ENCODE measurements around the gene ZBTB48.

ZBTB48 gene

DNA sequence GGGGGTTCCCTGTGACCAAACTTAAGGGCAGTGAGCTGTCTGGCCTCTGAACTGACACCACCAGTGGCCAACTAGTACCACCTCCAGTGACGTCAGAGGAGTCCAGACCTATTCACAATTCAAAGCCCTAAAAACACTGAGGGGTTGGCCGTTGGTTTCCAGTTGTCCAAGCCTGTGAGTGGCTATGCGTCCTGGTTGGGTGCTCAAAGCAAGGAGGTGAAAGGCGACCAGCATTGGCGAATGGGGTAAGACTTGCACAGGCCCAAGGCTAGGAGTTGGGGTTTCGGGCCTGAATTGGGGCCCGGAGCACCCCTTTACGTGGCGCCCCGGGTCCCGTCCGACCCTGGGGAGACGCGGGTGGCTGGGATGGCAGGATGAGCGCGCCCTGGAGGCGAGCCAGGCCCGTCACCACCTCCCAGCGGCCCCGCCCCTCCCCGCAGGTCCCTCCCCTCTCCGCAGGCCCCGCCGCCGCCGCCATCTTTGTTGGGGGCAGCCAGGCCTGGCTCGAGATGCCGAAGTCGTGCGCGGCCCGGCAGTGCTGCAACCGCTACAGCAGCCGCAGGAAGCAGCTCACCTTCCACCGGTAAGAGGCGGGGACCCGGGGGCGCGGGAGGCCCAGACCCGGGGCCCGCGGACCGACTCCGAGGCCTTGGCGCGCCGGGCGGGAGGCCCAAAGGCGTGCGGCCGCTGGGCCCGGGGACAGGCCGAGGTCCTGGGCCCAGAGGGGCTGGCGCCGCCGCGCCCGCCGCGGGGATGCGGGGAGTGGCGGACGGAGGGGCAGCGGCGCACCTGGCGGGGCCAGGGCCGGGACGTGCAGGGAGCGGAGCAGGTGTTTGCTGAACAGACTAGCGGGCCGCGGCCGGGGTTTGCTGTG lies 45.2 kb downstream of the ZBTB48 start, which contains the start of gene THAP3:
TSS of gene THAP3 (plus strand) at position 159 of the 874 bp plus-strand sequence. CDS start at position 510, 351 bp downstream.
- no peaks in the 10 kb centered on the region for H3K9me3 ChIP-seq (ENCODE audit: insufficient read depth, low read depth, low read length)
- peak within 1 kb of the TSS; percentile 90 for H3K4me3 ChIP-seq (ENCODE audit: low read length)
- no peak within 1 kb of the TSS for H3K27ac ChIP-seq (ENCODE audit: low read length)
- peak within 1 kb of the TSS; percentile 75 for H3K9ac ChIP-seq (ENCODE audit: low read depth, low read length)
- no peaks in the 10 kb centered on the region for H3K27me3 ChIP-seq (ENCODE audit: insufficient read depth, low read length)
- peaks cover 68% of the 10 kb centered on the region for H3K36me3 ChIP-seq (ENCODE audit: insufficient read depth, low read depth, low read length)
- no peaks in the 10 kb centered on the region; the same call in 1 of the 2 replicates for H3K4me1 ChIP-seq (ENCODE audit: insufficient read depth, low read length)

DNA sequence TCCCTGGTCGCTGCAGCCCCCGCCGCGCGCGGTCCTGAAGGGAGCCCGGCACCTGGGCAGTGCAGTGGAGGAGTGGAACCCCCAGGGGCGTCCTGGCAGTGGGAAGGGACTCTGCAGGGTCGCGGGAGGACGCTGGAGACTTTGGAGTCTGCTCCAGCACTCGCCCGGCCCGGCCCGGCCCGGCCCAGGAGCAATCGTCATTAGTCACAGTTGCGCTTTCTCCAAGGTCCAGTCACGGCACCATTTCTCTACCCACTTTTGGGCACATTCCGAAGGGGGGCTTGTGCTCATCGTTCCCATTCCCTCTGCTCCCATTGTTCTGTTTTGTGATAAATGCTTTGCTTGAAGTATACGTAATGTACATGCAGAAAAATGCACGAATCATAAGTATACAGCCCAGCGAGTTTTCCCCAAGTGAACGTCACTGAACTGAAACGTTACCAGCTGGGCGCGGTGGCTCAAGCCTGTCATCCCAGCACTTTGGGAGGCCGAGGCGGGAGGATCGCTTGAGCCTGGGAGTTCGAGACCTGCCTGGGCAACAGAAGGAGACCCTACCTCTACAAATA lies 45.9 kb downstream of the ZBTB48 start:
- Histone ChIP-seq H3K27ac (ENCODE audit: low read length) (no peak overlapping the region), H3K36me3 (ENCODE audit: insufficient read depth, low read depth, low read length) (peaks cover 64% of the 10 kb centered on the region)

DNA sequence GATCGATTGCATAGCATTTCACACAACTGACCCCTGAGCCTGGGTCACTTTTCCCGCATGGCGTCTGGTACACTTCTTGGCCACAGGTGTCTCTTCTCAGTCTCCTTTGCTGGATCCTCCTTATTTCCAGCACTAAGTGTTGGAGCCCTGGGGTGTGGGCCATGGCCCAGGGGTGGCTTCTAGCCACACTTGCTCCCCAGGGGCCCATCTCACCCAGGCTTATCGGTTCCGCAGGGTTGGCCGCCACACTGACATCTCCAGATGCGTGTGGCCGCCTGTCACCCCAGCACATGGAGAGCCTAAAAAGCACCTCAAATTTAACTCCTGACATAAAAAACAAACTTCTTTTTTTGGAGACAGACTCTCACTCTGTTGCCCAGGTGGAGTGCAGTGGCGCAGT lies 47.2 kb downstream of the ZBTB48 start:
- Histone ChIP-seq H3K4me3 (ENCODE audit: low read length) (no peak overlapping the region), H3K36me3 (ENCODE audit: insufficient read depth, low read depth, low read length) (peaks cover 51% of the 10 kb centered on the region), H3K4me1 (ENCODE audit: insufficient read depth, low read length) (no peaks in the 10 kb centered on the region; the same call in 1 of the 2 replicates), H3K27me3 (ENCODE audit: insufficient read depth, low read length) (no peaks in the 10 kb centered on the region), H3K9ac (ENCODE audit: low read depth, low read length) (no peak overlapping the region), H3K9me3 (ENCODE audit: insufficient read depth, low read depth, low read length) (no peaks in the 10 kb centered on the region), H3K27ac (ENCODE audit: low read length) (no peak overlapping the region)

More for the DNA sequence above, 45.9 kb downstream of the ZBTB48 start:
- H3K9me3 ChIP-seq (ENCODE audit: insufficient read depth, low read depth, low read length): no peaks in the 10 kb centered on the region
- H3K4me1 ChIP-seq (ENCODE audit: insufficient read depth, low read length): no peaks in the 10 kb centered on the region; the same call in 1 of the 2 replicates
- H3K27me3 ChIP-seq (ENCODE audit: insufficient read depth, low read length): no peaks in the 10 kb centered on the region
- peak overlapping the region; percentile 75 for H3K9ac ChIP-seq (ENCODE audit: low read depth, low read length)
- H3K4me3 ChIP-seq (ENCODE audit: low read length): peak overlapping the region; percentile 90

DNA sequence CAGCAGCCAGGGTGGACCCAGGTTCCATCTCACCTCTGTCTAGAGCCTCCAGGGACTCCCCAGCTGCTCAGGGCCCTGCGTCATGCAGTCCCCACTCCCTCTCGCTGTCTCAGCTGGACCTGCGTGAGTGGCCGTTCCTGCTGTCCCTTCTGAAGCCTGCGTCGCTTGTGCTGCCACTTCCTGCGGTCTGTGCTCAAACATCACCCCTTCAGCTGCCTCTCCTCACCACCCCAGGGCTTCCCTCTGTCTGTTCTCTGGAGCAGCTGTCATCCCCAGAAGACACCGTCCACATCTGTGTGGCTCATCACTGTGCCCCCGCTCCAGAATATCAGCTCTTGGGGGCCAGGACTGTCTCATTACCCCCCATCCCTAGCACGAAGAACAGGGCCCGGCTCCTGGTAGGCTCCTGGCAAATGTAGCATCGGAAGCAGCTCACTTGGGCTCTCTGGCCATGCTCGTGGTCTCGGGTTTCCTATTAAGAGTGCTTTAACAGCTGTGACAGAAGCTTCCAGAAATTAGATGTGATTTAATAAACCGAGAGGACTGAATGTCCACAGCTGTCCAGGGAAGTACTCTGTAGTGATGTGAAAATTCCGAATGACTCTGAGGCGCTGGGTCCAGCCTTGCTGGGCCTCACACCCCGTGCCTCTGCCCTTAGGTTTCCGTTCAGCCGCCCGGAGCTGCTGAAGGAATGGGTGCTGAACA lies 48.2 kb downstream of the ZBTB48 start:
- Histone ChIP-seq H3K4me3 (ENCODE audit: low read length) (no peak overlapping the region), H3K36me3 (ENCODE audit: insufficient read depth, low read depth, low read length) (peaks cover 51% of the 10 kb centered on the region), H3K27me3 (ENCODE audit: insufficient read depth, low read length) (no peaks in the 10 kb centered on the region), H3K9me3 (ENCODE audit: insufficient read depth, low read depth, low read length) (no peaks in the 10 kb centered on the region), H3K4me1 (ENCODE audit: insufficient read depth, low read length) (no peaks in the 10 kb centered on the region; the same call in 1 of the 2 replicates), H3K27ac (ENCODE audit: low read length) (no peak overlapping the region), H3K9ac (ENCODE audit: low read depth, low read length) (no peak overlapping the region)

DNA sequence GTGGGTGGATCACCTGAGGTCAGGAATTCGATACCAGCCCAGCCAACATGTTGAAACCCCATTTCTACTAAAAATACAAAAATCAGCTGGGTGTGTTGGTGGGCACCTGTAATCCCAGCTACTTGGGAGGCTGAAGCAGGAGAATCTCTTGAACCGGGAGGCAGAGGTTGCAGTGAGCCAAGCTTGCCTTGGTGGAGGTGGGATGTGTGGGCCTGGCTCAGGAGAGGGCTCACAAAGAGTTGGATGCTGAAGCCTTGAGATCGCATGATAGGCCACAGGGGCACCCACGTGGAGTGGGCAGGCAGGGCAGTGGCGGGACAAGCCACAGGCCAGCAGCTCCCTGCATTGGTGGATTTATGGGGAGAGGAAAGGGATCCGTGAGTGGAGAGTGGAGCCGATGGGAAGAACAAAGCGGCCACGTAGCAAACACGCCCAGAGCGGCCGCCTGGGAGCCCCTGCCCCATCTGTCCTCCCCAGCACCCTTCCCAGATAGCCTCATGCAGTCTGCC lies 49.2 kb downstream of the ZBTB48 start:
- no peaks in the 10 kb centered on the region; the same call in 1 of the 2 replicates for H3K4me1 ChIP-seq (ENCODE audit: insufficient read depth, low read length)
- H3K9me3 ChIP-seq (ENCODE audit: insufficient read depth, low read depth, low read length): no peaks in the 10 kb centered on the region
- H3K4me3 ChIP-seq (ENCODE audit: low read length): no peak overlapping the region
- no peaks in the 10 kb centered on the region for H3K27me3 ChIP-seq (ENCODE audit: insufficient read depth, low read length)
- H3K27ac ChIP-seq (ENCODE audit: low read length): no peak overlapping the region
- peaks cover 51% of the 10 kb centered on the region for H3K36me3 ChIP-seq (ENCODE audit: insufficient read depth, low read depth, low read length)
- H3K9ac ChIP-seq (ENCODE audit: low read depth, low read length): no peak overlapping the region

DNA sequence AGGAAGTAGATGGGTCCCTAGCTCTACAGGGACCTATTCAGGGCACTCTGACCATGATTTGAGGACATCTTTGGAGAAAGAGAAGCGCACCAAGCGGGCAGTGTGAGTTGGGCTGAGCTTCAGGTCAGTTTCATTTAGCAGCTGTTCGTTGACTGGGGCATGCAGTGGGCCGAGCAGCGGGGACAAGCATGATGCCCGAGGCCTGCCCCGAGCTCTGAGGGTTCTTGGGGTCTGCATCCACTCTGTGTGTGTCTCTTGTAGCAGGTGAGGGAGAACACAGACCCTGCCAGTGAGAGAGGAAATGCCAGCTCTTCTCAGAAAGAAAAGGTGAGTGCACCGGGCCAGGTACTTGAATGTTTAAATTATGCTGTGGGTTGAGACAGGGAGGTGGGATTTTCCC lies 50.2 kb downstream of the ZBTB48 start:
- Histone ChIP-seq H3K4me1 (ENCODE audit: insufficient read depth, low read length) (no peaks in the 10 kb centered on the region; the same call in 1 of the 2 replicates), H3K4me3 (ENCODE audit: low read length) (no peak overlapping the region), H3K27ac (ENCODE audit: low read length) (no peak overlapping the region), H3K27me3 (ENCODE audit: insufficient read depth, low read length) (no peaks in the 10 kb centered on the region), H3K9me3 (ENCODE audit: insufficient read depth, low read depth, low read length) (no peaks in the 10 kb centered on the region), H3K36me3 (ENCODE audit: insufficient read depth, low read depth, low read length) (peaks cover 59% of the 10 kb centered on the region), H3K9ac (ENCODE audit: low read depth, low read length) (no peak overlapping the region)

DNA sequence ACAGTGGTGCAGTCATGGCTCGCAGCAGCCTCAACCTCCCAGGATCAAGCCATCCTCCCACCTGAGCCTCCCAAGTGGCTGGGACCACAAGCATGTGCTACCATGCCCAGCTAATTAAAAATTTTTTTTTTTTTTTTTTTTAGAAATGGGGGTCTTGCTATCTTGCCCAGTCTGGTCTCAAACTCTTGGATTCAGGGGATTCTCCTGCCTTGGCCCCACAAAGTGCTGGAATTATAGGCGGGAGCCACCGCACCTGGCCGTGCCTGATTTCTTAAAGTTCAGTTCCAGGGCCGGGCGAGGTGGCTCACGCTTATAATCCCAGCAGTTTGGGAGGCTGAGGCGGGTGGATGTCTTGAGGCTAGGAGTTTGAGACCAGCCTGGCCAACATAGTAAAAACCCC lies 51.3 kb downstream of the ZBTB48 start:
- Histone ChIP-seq H3K9me3 (ENCODE audit: insufficient read depth, low read depth, low read length) (no peaks in the 10 kb centered on the region), H3K9ac (ENCODE audit: low read depth, low read length) (no peak overlapping the region), H3K27me3 (ENCODE audit: insufficient read depth, low read length) (no peaks in the 10 kb centered on the region), H3K4me1 (ENCODE audit: insufficient read depth, low read length) (no peaks in the 10 kb centered on the region; the same call in 1 of the 2 replicates), H3K36me3 (ENCODE audit: insufficient read depth, low read depth, low read length) (peaks cover 69% of the 10 kb centered on the region), H3K27ac (ENCODE audit: low read length) (no peak overlapping the region), H3K4me3 (ENCODE audit: low read length) (no peak overlapping the region)

DNA sequence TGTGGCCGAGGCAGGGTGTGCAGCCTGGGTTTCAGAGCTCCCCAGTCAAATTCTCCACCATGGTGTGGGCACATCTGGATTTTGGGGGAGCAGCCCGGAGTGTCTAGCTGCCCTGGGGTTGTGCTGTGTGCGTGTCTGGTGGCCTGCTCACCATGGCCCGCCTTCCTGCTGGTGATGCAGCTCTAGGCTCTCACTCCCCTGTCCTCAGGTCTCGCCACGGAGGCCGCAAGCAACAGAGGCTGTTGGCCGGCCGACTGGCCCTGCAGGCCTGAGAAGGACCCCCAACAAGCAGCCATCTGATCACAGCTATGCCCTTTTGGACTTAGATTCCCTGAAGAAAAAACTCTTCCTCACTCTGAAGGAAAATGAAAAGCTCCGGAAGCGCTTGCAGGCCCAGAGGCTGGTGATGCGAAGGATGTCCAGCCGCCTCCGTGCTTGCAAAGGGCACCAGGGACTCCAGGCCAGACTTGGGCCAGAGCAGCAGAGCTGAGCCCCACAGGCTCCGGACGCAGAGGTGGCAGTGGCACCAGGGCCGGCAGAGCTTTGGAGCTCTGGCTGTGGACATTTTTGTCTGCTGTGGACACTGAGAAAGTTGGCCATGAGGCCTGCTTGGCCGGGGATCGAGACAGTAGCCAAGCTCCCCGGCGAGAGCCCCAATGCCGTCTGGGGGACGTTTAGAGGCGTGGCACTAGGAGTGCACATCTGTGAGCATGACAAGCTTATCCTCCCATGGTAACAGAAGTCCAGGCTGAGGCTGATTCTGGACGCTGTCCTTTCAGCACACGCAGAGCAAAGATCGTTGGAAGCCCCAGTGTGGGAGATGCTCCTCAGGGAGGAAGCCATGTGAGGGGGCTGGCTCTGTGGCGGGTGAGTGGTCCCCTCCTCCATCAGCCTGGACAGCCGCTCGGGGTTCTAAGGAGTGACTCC lies 53.1 kb downstream of the ZBTB48 start:
- H3K9me3 ChIP-seq (ENCODE audit: insufficient read depth, low read depth, low read length): no peaks in the 10 kb centered on the region
- H3K36me3 ChIP-seq (ENCODE audit: insufficient read depth, low read depth, low read length): peaks cover 83% of the 10 kb centered on the region
- no peak overlapping the region for H3K4me3 ChIP-seq (ENCODE audit: low read length)
- no peak overlapping the region for H3K27ac ChIP-seq (ENCODE audit: low read length)
- no peaks in the 10 kb centered on the region for H3K27me3 ChIP-seq (ENCODE audit: insufficient read depth, low read length)
- H3K9ac ChIP-seq (ENCODE audit: low read depth, low read length): no peak overlapping the region
- no peaks in the 10 kb centered on the region for H3K4me1 ChIP-seq (ENCODE audit: insufficient read depth, low read length)

DNA sequence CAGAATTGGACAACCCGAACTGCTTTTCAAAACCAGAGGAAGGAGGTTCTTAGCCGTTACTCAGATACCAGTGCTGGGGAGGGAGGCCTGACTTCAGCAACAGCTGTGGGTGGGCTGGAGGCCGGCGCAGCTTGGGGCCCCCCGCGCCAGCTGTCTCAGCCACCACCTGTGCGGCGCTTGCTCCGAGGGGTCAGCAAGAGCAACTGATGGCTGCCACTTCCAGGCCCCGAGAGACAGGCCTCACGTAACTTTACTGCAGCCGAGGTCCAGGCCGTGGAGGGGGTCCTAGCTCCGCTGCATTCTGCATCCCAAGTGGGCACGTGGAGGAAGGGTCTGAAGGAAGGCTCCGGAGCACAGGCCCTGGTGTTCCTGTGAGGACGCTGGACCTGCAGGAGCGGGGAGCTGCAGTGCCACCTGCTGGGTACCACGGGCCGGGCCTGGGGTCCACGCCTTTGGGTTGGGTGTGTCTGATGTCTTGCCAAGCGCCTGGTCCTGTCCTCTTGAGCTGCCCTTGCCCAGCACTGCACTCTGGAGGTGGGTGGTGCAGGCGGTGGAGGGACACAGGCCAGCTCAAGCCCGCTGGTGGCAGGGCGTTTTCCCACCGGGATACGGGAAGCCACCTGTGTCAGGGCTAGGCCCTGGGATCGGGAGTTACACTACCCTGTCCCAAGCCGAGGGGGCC lies 54.7 kb downstream of the ZBTB48 start:
- Histone ChIP-seq H3K4me1 (ENCODE audit: insufficient read depth, low read length) (no peaks in the 10 kb centered on the region), H3K4me3 (ENCODE audit: low read length) (no peak overlapping the region), H3K9ac (ENCODE audit: low read depth, low read length) (no peak overlapping the region), H3K36me3 (ENCODE audit: insufficient read depth, low read depth, low read length) (peaks cover 83% of the 10 kb centered on the region), H3K9me3 (ENCODE audit: insufficient read depth, low read depth, low read length) (no peaks in the 10 kb centered on the region), H3K27me3 (ENCODE audit: insufficient read depth, low read length) (no peaks in the 10 kb centered on the region), H3K27ac (ENCODE audit: low read length) (no peak overlapping the region)

DNA sequence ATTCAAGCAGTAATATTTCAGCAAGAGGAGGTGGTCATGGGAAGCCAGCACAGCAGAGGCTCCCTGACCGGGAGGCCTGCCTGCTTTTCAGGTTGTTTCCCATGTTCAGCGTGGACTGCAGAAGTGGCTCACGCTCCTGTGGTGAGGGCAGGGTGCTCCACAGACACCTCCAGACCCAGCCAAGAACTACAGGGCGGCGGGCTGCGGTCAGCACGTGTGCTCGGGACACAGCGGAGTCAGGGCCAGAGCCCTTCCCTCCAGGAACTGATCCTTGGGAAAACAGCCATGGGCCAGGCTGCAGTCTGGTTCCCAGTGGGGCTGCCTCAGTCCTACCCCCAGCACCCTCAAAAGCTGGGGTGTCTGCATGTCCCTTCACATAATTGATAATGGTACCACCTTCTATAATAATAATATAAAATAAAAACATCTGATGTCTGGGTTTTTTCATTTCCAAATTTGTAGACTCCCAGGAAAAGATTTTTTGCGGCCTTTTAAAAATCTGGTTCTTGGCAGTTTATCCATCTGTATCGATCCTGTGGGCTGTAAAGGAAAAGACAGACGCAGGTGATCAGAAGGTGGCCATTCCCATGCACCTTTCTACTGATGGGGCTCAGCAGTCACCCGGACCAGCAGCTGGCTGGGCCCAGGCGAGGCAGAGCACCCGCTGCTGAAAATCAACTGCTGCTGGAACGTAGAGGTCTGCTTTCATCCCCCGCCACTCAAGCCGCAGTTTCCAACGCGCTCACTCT lies 55.5 kb downstream of the ZBTB48 start:
- Histone ChIP-seq H3K4me1 (ENCODE audit: insufficient read depth, low read length) (no peaks in the 10 kb centered on the region), H3K9ac (ENCODE audit: low read depth, low read length) (no peak overlapping the region), H3K36me3 (ENCODE audit: insufficient read depth, low read depth, low read length) (peaks cover 83% of the 10 kb centered on the region), H3K27me3 (ENCODE audit: insufficient read depth, low read length) (no peaks in the 10 kb centered on the region), H3K9me3 (ENCODE audit: insufficient read depth, low read depth, low read length) (no peaks in the 10 kb centered on the region), H3K4me3 (ENCODE audit: low read length) (no peak overlapping the region), H3K27ac (ENCODE audit: low read length) (no peak overlapping the region)
